AG04449 (cell line): Measurements from ENCODE around the gene SRP14.

ENCODE experiments used
- CTCF ChIA-PET: fragments of 350-600 bp; formaldehyde crosslinking; extraction: SDS; loops from one replicate; lab custom pipeline; 2021; ENCODE audit warnings: antibody characterized with exemption; lab: Yijun Ruan, JAX
- POLR2A ChIA-PET: fragments of 400-600, 350-600 bp; formaldehyde crosslinking; extraction: SDS; loops from one replicate; lab custom pipeline; 2020; ENCODE audit warnings: antibody characterized with exemption, inconsistent platforms; lab: Yijun Ruan, JAX
- DNase-seq: peaks from one replicate; pipeline ENCODE4 v3.0.0-alpha.2; 2010; ENCODE audit warnings: low read depth, low spot score
- H3K4me3 ChIP-seq: 2 replicates; pipeline ENCODE4 v1.5.1; 2011; ENCODE audit warnings: low read depth, mild to moderate bottlenecking, control low read depth, low read length
- TF ChIP-seq, protein P1 (sequence below): IDR thresholded peaks from one replicate; pipeline ENCODE4 v1.5.1; 2011; ENCODE audit warnings: mild to moderate bottlenecking, moderate library complexity, low read length, control low read depth, inconsistent platforms; ENCODE audit not compliant: insufficient read depth; ENCODE audit errors: missing control alignments

The SRP14 gene

DNA sequence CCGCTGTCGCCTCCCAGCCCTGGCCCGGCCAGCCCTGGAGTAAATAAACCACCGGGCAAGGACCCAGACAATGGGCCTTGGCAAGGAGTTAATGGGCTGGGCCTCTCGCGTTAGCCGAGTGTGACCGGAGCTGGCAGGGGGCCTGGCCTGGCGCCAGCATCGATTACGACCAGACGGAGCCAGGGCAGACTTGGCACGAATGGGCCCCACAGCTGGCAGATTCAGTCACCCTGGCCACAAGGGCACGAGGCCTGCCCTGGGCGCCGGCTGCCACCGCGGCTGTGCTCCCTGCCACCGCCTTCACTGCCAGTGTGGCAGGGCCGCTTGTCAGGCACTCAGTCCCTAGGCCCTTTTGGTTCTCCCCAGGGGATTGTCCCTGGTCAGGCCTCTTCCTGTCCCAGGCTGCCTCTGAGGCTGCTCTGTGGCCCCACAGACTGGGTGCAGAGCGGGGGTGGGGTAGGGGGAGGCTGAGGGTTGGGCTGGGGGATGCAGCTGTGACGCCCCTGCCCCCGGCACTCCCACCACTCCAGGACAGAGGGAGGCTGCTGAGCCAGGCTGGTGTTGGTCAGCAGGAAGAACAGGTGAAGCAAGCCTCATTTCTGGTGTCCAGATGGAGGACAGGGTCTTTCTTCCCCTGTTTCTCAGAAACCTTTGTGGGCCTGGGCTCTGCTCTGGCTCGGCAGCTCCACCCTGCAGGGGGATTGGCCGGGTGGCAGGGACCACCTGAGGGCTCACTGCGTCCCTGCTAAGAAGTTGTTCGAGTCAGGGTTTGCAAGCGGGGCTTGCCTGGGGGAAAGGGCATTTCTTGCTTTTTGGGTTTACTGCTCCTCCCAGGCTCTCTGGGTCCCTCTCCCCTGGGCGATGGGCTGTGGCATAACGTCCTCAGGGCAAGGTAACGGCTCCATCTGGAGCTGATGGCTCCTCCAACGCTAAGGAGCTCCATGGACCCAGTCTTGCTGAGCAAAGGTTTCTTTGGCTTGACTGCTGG, 30.5 kb upstream of the SRP14 start:
- H3K4me3 ChIP-seq, result no peak overlapping the region
- ChIA-PET CTCF (interaction anchor here (1.0 to 1.5 kb wide), 3 partner anchors 8 to 35 kb away, joined by 3 read pairs; no protein-coding TSS in a partner anchor), POLR2A (no interaction called here)
- DNase-seq, result no peak
- TF ChIP-seq, protein P1, sequence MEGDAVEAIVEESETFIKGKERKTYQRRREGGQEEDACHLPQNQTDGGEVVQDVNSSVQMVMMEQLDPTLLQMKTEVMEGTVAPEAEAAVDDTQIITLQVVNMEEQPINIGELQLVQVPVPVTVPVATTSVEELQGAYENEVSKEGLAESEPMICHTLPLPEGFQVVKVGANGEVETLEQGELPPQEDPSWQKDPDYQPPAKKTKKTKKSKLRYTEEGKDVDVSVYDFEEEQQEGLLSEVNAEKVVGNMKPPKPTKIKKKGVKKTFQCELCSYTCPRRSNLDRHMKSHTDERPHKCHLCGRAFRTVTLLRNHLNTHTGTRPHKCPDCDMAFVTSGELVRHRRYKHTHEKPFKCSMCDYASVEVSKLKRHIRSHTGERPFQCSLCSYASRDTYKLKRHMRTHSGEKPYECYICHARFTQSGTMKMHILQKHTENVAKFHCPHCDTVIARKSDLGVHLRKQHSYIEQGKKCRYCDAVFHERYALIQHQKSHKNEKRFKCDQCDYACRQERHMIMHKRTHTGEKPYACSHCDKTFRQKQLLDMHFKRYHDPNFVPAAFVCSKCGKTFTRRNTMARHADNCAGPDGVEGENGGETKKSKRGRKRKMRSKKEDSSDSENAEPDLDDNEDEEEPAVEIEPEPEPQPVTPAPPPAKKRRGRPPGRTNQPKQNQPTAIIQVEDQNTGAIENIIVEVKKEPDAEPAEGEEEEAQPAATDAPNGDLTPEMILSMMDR, result no peak

DNA sequence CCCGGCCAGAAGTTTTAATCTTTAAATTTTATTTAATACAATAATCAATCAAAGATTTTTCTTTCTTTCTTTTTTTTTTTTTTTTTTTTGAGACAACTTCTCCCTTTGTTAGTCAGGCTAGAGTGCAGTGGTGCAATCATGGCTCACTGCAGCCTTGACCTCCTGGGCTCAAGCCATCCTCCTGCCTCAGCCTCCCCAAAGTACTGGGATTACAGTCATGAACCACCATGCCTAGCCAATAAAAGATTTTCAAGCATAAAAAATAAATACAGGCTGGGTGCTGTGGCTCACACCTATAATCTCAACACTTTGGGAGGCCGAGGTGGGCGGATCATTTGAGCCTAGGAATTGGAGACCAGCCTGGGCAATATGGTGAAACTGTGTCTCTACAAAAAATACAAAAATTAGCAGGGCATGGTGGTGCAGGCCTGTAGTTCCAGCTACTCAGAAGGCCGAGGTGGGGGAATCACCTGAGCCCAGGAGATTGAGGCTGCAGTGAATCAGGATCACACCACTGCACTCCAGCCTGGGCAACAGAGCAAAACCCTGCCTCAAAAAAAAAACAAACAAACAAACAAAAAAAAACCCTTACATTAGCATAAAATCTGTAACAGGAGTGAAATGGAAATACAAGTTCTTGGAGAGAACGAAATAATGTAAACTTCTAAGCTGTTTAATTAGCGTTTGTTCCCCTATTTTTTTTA, 29.1 kb upstream of the SRP14 start:
- CTCF ChIA-PET, result no interaction called here
- DNase-seq, result no peak
- TF ChIP-seq, protein P1, result no peak
- H3K4me3 ChIP-seq, result no peak overlapping the region
- POLR2A ChIA-PET, result no interaction called here

DNA sequence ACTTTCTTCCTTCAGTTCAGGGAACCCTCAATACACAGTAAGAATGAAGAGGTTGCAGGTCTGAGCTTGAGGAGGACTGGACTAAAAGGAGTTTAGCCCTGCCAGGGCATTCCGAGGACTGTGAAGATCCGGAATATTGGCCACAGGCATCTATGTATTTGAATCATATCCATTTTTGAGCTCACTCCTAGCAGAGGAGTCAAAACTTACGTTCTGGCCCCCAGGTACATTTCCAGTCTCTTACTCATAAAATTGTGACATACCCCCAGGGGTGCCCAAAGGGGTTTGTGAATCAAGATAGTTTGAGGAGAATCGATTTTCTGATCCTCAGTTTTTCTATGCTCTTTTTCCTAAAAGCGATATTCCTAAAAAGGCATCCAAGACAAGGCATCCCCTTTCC, 27.6 kb upstream of the SRP14 start:
- ChIA-PET POLR2A (no interaction called here), CTCF (interaction anchor here (1.2 to 1.5 kb wide), 2 partner anchors 21 to 37 kb away, joined by 3 to 5 read pairs; no protein-coding TSS in a partner anchor)
- H3K4me3 ChIP-seq, result no peak overlapping the region
- TF ChIP-seq, protein P1, result no peak
- DNase-seq, result no peak

DNA sequence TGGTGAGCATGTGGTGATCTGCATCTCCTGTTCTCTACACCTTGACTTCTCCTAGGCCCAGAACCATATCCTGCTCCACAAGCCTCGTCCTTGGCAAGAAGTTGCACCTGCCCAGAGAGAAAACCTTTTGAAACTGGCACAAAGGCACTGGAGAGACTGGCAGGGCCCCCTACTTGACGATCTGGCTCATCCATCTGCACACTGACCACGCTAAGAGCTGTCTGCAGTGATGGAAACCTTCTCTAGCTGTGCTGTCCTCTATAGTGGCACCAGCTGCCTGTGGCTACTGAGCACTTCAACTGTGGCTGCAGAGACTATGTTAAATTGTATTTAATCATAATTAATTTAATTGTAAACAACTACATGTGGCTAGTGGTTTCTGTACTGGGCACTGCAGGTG, 26.2 kb upstream of the SRP14 start:
- TF ChIP-seq, protein P1, result no peak
- DNase-seq, result no peak
- no peak overlapping the region for H3K4me3 ChIP-seq
- CTCF ChIA-PET, result no interaction called here
- POLR2A ChIA-PET, result no interaction called here

DNA sequence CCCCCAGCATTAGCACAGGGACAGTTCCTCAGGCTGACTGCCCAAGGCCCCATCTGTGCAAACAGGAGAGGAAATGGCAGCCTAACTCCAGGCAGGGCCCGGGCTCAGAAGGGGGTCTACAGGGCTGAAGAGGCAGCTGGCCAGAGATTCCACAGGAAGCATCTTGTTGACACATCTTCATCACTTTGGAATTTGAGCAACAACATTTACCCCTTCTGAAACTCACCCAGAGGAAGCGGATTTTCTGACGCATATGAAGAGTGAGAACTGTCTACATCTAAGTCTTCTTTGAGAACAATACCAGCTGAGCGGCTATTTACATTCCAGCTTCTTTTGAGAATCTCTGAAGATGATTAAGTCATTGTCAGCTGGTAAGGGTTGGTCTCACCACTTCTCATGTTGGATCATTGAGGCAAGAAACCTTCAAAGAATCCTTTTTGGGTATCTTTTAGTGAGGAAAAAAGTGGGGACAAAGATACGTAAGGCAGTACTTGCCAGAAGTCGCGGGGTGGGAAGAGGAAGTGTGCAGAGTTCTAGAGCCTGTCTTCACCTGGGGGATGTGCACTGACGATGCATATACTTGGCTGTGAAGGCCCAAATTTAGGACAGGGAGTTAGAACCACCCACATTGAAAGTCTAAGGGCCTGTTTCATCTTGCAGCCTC, 25.4 kb upstream of the SRP14 start:
- no peak overlapping the region for H3K4me3 ChIP-seq
- POLR2A ChIA-PET, result no interaction called here
- DNase-seq, result peak; percentile 59
- CTCF ChIA-PET, result interaction anchor here (2.5 to 3.4 kb wide), 2 partner anchors 10 to 40 kb away, joined by 10 to 20 read pairs; no protein-coding TSS in a partner anchor
- TF ChIP-seq, protein P1, result no peak
